Thymus (tissue), 11 donors: ENCODE measurements around the gene STX4. TPM values are rescaled to one million over a fixed set of nuclear protein-coding genes. Genes with fewer than 3 reads are reported as not detected.

Source experiments
- DNase-seq, 9 donors: peaks; one replicate each; pipeline ENCODE4 v3.0.0-alpha.2; 2013; ENCODE audit warnings: low spot score in 9 of 9, low read depth in 6 of 9, missing footprints in 1 of 9
- H3K27ac ChIP-seq, 2 donors: one replicate each; pipeline ENCODE4 v1.5.1; 2013; ENCODE audit warnings: control low read depth in 1 of 2, low read depth in 1 of 2, low read length in 1 of 2, mild to moderate bottlenecking in 1 of 2, moderate library complexity in 1 of 2
- H3K27me3 ChIP-seq, 2 donors: one replicate each; pipeline ENCODE4 v1.5.1; 2013; ENCODE audit warnings: low read length in 1 of 2; ENCODE audit not compliant: control insufficient read depth in 2 of 2, insufficient read depth in 1 of 2
- H3K36me3 ChIP-seq, 2 donors: one replicate each; pipeline ENCODE4 v1.5.1; 2013; ENCODE audit warnings: low read length in 1 of 2, mild to moderate bottlenecking in 1 of 2, moderate library complexity in 1 of 2; ENCODE audit not compliant: control insufficient read depth in 2 of 2, insufficient read depth in 2 of 2
- H3K4me1 ChIP-seq, 2 donors: one replicate each; pipeline ENCODE4 v1.5.1; 2013; ENCODE audit warnings: low read length in 2 of 2; ENCODE audit not compliant: control insufficient read depth in 2 of 2, insufficient read depth in 2 of 2
- H3K4me3 ChIP-seq, 2 donors: one replicate each; pipeline ENCODE4 v1.5.1; 2013; ENCODE audit warnings: low read length in 2 of 2, control low read depth in 1 of 2, mild to moderate bottlenecking in 1 of 2
- H3K9me3 ChIP-seq, 2 donors: one replicate each; pipeline ENCODE4 v1.5.1; 2013; ENCODE audit warnings: low read length in 1 of 2, mild to moderate bottlenecking in 1 of 2; ENCODE audit not compliant: control insufficient read depth in 2 of 2, insufficient read depth in 1 of 2
- whole genome bisulfite sequencing: extraction: QIAGEN DNeasy Blood & Tissue Kit; methylation state at CpG from one replicate; pipeline ENCODE4 v1.1.7; 2013; 5-methylcytosine and 5-hydroxymethylcytosine counted together
- polyA plus RNA-seq: library from polyadenylated mRNA; stranded (reverse); fragments of 200-250 nt; gene quantifications from one replicate; pipeline ENCODE4 v1.2.3, GENCODE V29; 2013
- total RNA-seq: library from RNA; stranded (reverse); fragments of 120-200 nt; gene quantifications from one replicate; pipeline ENCODE4 v1.2.4, GENCODE V29; 2013
- donor health status: healthy.

The STX4 gene
- total and polyA plus RNA-seq, 2 donors = 20.0 to 108 TPM

GRCh38 chr16:31029272-31029671, 4.1 kb upstream of the STX4 start:
- no peak for DNase-seq
- WGBS = 96% methylated on average over 5 of the region's 5 CpGs
- Histone ChIP-seq H3K36me3 (no peaks in the 10 kb centered on the region), H3K4me1 (peaks cover under 1 to 11% of the 10 kb centered on the region in 2 donors), H3K27me3 (no peaks in the 10 kb centered on the region), H3K4me3 (no peak overlapping the region), H3K27ac (no peak overlapping the region), H3K9me3 (no peaks in the 10 kb centered on the region)

GRCh38 chr16:31031276-31031675, 2.1 kb upstream of the STX4 start:
- H3K9me3 ChIP-seq = no peaks in the 10 kb centered on the region
- no peaks in the 10 kb centered on the region for H3K27me3 ChIP-seq
- peaks cover 5 to 14% of the 10 kb centered on the region in 2 donors for H3K36me3 ChIP-seq
- WGBS = 97% methylated on average over 4 of the region's 4 CpGs
- no peak overlapping the region for H3K27ac ChIP-seq
- no peak for DNase-seq
- H3K4me1 ChIP-seq = peaks cover 4 to 14% of the 10 kb centered on the region in 2 donors
- H3K4me3 ChIP-seq = no peak overlapping the region

GRCh38 chr16:31033709-31034492, 543 bp downstream of the STX4 start:
- Histone ChIP-seq H3K27me3 (no peaks in the 10 kb centered on the region), H3K27ac (peak overlapping the region; percentile 67 to 79), H3K9me3 (no peaks in the 10 kb centered on the region), H3K36me3 (peaks cover 17 to 23% of the 10 kb centered on the region in 2 donors), H3K4me1 (peaks cover 4 to 14% of the 10 kb centered on the region in 2 donors), H3K4me3 (peak overlapping the region; percentile 73 to 92)
- DNase-seq = peak; percentile 69 to 92 (median 82)
- WGBS = 1% methylated on average over 47 of the region's 47 CpGs

GRCh38 chr16:31036691-31037090, 3.3 kb downstream of the STX4 start:
- Histone ChIP-seq H3K4me1 (peaks cover 4 to 14% of the 10 kb centered on the region in 2 donors), H3K27me3 (no peaks in the 10 kb centered on the region), H3K36me3 (peaks cover 35 to 37% of the 10 kb centered on the region in 2 donors), H3K4me3 (no peak overlapping the region), H3K27ac (no peak overlapping the region), H3K9me3 (no peaks in the 10 kb centered on the region)
- WGBS = 63% methylated on average over 2 of the region's 2 CpGs
- DNase-seq = no peak

DNA sequence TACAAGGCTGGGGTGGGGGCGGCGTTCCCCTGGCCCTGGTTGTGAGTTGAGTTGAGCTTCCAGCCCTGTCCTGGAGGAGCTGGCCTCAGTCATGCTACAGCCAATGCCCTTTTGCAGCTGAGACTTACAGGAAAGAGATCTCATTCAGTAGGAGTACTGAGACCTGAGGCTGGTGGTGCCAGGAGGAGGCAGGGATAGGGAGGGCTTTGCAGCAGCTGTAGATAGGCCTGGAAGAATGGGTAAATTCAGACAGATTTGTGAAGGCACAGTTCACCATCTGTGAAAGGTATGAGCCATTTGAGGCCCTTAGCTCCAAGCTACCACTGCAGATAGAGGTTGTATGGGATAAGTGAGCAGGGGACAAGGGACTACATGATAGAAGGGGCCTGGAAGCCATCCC, 5.6 kb downstream of the STX4 start:
- H3K36me3 ChIP-seq = peaks cover 35 to 44% of the 10 kb centered on the region in 2 donors
- 100% methylated on average over 2 of the region's 2 CpGs for WGBS
- H3K27me3 ChIP-seq = no peaks in the 10 kb centered on the region
- peaks cover 4 to 5% of the 10 kb centered on the region in 2 donors for H3K4me1 ChIP-seq
- H3K27ac ChIP-seq = no peak overlapping the region
- H3K4me3 ChIP-seq = no peak overlapping the region
- no peaks in the 10 kb centered on the region for H3K9me3 ChIP-seq
- no peak for DNase-seq

- H3K36me3 ChIP-seq = peaks cover 18 to 37% of the 10 kb centered on the region in 2 donors
- WGBS = 99% methylated on average over 10 of the region's 10 CpGs
Measured at GRCh38 chr16:31042866-31043265, 9.5 kb downstream of the STX4 start.

DNA sequence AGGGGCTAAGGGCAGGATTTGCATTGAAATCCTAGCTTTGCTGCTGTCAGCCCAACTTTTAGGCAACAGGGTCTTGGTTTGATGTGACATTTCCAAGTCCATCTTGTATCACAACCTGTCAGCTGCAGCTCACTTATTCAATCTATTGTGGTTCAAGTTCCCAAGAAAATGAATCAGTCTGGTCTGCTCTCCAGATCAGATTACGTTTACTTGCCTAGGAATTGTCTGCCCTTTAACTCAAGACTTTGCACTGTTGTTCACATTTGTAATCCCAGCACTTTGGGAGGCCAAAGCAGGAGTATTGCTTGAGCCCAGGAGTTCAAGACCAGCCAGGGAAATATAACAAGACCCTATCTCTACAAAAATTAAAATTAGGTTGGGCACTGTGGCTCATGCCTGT, 10.0 kb downstream of the STX4 start:
- Histone ChIP-seq H3K36me3 (peaks cover 16 to 32% of the 10 kb centered on the region in 2 donors), H3K9me3 (no peaks in the 10 kb centered on the region), H3K27ac (no peak overlapping the region), H3K27me3 (no peaks in the 10 kb centered on the region), H3K4me3 (no peak overlapping the region), H3K4me1 (no peaks in the 10 kb centered on the region)
- WGBS = 95% methylated on average over 1 of the region's 1 CpG
- no peak for DNase-seq

More at GRCh38 chr16:31042866-31043265, 9.5 kb downstream of the STX4 start:
- Histone ChIP-seq H3K27ac (no peak overlapping the region), H3K27me3 (no peaks in the 10 kb centered on the region), H3K4me3 (no peak overlapping the region), H3K4me1 (no peaks in the 10 kb centered on the region), H3K9me3 (no peaks in the 10 kb centered on the region)
- no peak for DNase-seq

DNA sequence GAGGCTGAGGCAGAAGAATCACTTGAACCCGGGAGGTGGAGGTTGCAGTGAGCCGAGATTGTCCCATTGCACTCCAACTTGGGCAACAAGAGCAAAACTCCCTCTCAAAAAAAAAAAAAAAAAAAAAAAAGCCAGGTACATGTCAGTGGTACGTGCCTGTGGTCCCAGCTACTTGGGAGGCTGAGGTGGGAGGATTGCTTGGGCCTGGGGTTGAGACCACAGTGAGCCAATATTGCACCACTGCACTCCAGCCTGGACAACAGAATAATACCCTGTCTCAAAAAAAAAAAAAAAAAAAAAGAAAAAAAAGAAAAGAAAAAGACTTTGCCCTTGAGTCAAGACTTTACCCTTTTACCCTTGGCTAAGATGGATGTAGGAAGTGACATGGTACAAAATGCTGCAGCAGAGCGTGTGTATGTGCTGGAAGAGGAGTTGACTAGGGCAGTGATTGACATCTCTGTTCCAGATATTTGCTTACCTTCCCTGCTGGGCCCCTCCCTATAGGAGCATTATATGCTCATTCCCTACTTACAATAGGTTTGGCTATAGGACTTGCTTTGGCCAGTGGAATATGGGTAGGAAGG, 10.6 kb downstream of the STX4 start:
- 95% methylated on average over 4 of the region's 4 CpGs for WGBS
- DNase-seq = no peak
- Histone ChIP-seq H3K4me3 (no peak overlapping the region), H3K27ac (no peak overlapping the region), H3K36me3 (peaks cover 11 to 26% of the 10 kb centered on the region in 2 donors), H3K4me1 (no peaks in the 10 kb centered on the region), H3K27me3 (no peaks in the 10 kb centered on the region), H3K9me3 (no peaks in the 10 kb centered on the region)

DNA sequence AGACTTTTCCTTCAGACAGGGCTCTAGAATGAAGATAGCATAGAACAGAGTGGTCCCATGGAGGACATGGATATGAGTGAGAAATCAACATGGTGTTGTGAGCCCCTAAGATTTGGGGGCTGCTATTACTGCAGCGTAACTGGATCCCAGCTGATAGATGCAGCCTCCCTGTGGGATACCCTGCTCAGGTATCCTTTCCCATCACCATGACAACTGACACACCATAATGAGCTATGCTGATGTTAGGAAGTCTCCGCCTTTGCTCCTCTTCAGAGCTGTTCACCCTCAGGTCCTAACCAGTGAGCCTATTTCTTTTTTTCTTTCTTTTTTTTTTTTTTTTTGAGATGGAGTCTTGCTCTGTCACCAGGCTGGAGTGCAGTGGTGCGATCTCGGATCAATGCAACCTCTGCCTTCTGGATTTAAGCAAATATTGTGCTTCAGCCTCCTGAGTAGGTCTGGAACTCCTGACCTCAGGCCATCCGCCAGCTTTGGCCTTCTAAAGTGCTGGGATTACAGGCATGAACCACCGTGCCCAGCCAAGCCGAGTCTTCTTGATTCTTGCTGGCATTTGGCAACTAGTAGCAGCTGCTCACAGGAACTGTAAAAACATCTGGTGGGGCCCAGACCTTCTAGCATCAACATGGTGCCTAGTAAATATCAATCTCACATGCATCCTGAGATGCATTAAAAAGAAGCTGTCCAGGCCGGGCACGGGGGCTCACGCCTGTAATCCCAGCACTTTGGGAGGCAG, 17.1 kb downstream of the STX4 start:
- H3K36me3 ChIP-seq = no peaks in the 10 kb centered on the region
- 93% methylated on average over 10 of the region's 10 CpGs for WGBS
- DNase-seq = no peak

More for the DNA sequence above, 17.1 kb downstream of the STX4 start:
- Histone ChIP-seq H3K4me1 (no peaks in the 10 kb centered on the region), H3K4me3 (no peak overlapping the region), H3K27me3 (no peaks in the 10 kb centered on the region), H3K27ac (no peak overlapping the region), H3K9me3 (no peaks in the 10 kb centered on the region)
